Spleen (tissue), 11 donors: ENCODE measurements around the gene FN1. TPM values are rescaled to one million over a fixed set of nuclear protein-coding genes. Genes with fewer than 3 reads are reported as not detected.
"Not testable (repeated sequence)": the region's sequence is repeated elsewhere in the genome, so short reads cannot be mapped to it uniquely, and the experiment has no call there.

Source experiments
- DNase-seq: peaks from one replicate; pipeline ENCODE4 v3.0.0-alpha.2; 2020
- H3K27ac ChIP-seq, 8 donors: fragments of 200-600 bp; sonication (generic) in 7 of 8; 1 replicate in 4 of 8; 2 replicates in 4 of 8; pipeline versions ENCODE4 v1.5.0 to v1.8.0; 2016 to 2021; ENCODE audit warnings: inconsistent platforms in 4 of 8, mild to moderate bottlenecking in 4 of 8, moderate library complexity in 1 of 8
- H3K27me3 ChIP-seq, 7 donors: fragments of 200-600 bp; sonication (generic) in 6 of 7; replicated peaks in 1 of 7; 1 replicate in 4 of 7; 2 replicates in 3 of 7; pipeline versions ENCODE4 v1.5.0 to v1.8.0; 2016 to 2021; ENCODE audit warnings: inconsistent platforms in 3 of 7, mild to moderate bottlenecking in 1 of 7
- H3K36me3 ChIP-seq, 6 donors: fragments of 200-600 bp; sonication (generic) in 5 of 6; 1 replicate in 4 of 6; 2 replicates in 2 of 6; pipeline versions ENCODE4 v1.5.0 to v1.8.0; 2016 to 2021; ENCODE audit warnings: inconsistent platforms in 2 of 6
- H3K4me1 ChIP-seq, 6 donors: fragments of 200-600 bp; sonication (generic) in 5 of 6; 1 replicate in 3 of 6; 2 replicates in 3 of 6; pipeline versions ENCODE4 v1.5.0 to v1.8.0; 2016 to 2021; ENCODE audit warnings: inconsistent platforms in 3 of 6
- H3K4me3 ChIP-seq, 8 donors: fragments of 200-600 bp; sonication (generic) in 7 of 8; 1 replicate in 4 of 8; 2 replicates in 4 of 8; pipeline versions ENCODE4 v1.5.0 to v1.8.0; 2016 to 2021; ENCODE audit warnings: inconsistent platforms in 4 of 8, mild to moderate bottlenecking in 4 of 8, moderate library complexity in 2 of 8
- H3K9me3 ChIP-seq, 8 donors: fragments of 200-600 bp; sonication (generic) in 7 of 8; 1 replicate in 4 of 8; 2 replicates in 4 of 8; pipeline versions ENCODE4 v1.5.0 to v1.8.0; 2016 to 2021; ENCODE audit warnings: inconsistent platforms in 4 of 8
- POLR2A ChIP-seq, 3 donors: fragments of 450-650 bp; IDR thresholded peaks; one replicate each; pipeline ENCODE4 v1.5.1; 2017; ENCODE audit warnings: antibody characterized with exemption in 3 of 3, mild to moderate bottlenecking in 1 of 3
- POLR2AphosphoS5 ChIP-seq, 3 donors: sonication (generic); formaldehyde crosslinking; IDR thresholded peaks; one replicate each; pipeline ENCODE4 v1.5.1; 2017; ENCODE audit warnings: antibody characterized with exemption in 3 of 3
- WGBS, 5 donors: extraction: QIAGEN DNeasy Blood & Tissue Kit in 3 of 5; methylation state at CpG; one replicate each; pipeline versions ENCODE4 v1.1.5 to v1.1.7; 2013 to 2018; 5-methylcytosine and 5-hydroxymethylcytosine counted together
- intact Hi-C: fragments of 100-400 bp; cut with DNase I; formaldehyde crosslinking; loops from one replicate; pipeline ENCODE4 v1.15.0; 2023; ENCODE audit warnings: low total_unique reads
- polyA plus RNA-seq, 3 donors: library from polyadenylated mRNA; stranded (reverse); fragments of 200-250 nt; gene quantifications; one replicate each; pipeline ENCODE4 v1.2.1, GENCODE V29; 2013
- total RNA-seq, 7 donors: library from RNA; depleted of rRNA in 3 of 7; stranded (reverse); fragments of >200 nt in 3 of 7; fragmentation: NEBNext Ultra II Directional in 4 of 7; extraction: Animal tissue kit (Norgen Biotek cat#: 25700) in 4 of 7; gene quantifications; one replicate each; pipeline versions ENCODE4 v1.1.0 to v1.2.1, GENCODE V29; 2016 to 2021
- TF ChIP-seq, protein P1 (sequence below), 11 experiments: fragments of 200-600 bp in 7 of 11; fragments of 450-650 bp in 4 of 11; sonication (generic) in 4 of 11; IDR thresholded peaks in 8 of 11; conservative IDR thresholded peaks in 3 of 11; 1 replicate in 7 of 11; 2 replicates in 4 of 11; pipeline versions ENCODE4 v1.4.0 to v1.8.0; 2016 to 2021; ENCODE audit warnings: antibody characterized with exemption in 11 of 11, inconsistent platforms in 4 of 11, mild to moderate bottlenecking in 1 of 11
- donor health status: healthy with polysubstance abuse.
- donor health status: DM: no; HTN: no; CAD: no; lungs with moderate emphysema.
- donor health status: DM: no; HTN: no; CAD: no.
- donor health status: Bipolar disorder and iron deficiency.
- donor health status: healthy.
- donor health status: DM: no; HTN: no; CAD: no.
- donor health status: DM: yes; HTN: yes; CAD: no.

The FN1 gene
- total and polyA plus RNA-seq, 10 donors = 28.0 to 104 (median 35.8) TPM

DNA sequence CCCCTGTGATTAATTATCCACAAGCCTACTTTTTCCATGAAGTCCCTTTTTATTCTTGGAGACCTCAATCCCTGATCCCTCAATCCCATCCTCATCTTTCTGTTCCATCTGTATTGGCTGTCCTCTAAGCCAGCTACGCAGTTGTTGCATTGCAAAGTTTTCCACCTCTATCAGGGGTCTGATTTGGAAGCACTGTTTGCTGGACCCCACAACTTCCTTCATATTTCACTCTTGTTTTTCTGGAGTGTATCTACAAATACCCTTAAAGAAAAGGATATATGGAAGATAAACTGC, 22.4 kb downstream of the FN1 start:
- H3K4me3 ChIP-seq = no peak overlapping the region
- no peaks in the 10 kb centered on the region for H3K9me3 ChIP-seq
- H3K27ac ChIP-seq = no peak overlapping the region
- H3K36me3 ChIP-seq = no peaks in the 10 kb centered on the region
- TF ChIP-seq, protein P1, sequence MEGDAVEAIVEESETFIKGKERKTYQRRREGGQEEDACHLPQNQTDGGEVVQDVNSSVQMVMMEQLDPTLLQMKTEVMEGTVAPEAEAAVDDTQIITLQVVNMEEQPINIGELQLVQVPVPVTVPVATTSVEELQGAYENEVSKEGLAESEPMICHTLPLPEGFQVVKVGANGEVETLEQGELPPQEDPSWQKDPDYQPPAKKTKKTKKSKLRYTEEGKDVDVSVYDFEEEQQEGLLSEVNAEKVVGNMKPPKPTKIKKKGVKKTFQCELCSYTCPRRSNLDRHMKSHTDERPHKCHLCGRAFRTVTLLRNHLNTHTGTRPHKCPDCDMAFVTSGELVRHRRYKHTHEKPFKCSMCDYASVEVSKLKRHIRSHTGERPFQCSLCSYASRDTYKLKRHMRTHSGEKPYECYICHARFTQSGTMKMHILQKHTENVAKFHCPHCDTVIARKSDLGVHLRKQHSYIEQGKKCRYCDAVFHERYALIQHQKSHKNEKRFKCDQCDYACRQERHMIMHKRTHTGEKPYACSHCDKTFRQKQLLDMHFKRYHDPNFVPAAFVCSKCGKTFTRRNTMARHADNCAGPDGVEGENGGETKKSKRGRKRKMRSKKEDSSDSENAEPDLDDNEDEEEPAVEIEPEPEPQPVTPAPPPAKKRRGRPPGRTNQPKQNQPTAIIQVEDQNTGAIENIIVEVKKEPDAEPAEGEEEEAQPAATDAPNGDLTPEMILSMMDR (IDR thresholded peaks at IDR 0.05 in 8 of 11, conservative IDR thresholded peaks at IDR 0.05 in 3 of 11) = no peak
- TF ChIP-seq POLR2AphosphoS5 (IDR thresholded peaks at IDR 0.05) (no peak), POLR2A (IDR thresholded peaks at IDR 0.05) (no peak)
- H3K27me3 ChIP-seq = peaks cover 0 to 6% (median 0%) of the 10 kb centered on the region in 7 donors
- 76 to 100% (median 84%) methylated on average over 1 of the region's 1 CpG for WGBS, 5 donors
- no peak for DNase-seq
- intact Hi-C loops = no loop called here
- no peaks in the 10 kb centered on the region for H3K4me1 ChIP-seq

DNA sequence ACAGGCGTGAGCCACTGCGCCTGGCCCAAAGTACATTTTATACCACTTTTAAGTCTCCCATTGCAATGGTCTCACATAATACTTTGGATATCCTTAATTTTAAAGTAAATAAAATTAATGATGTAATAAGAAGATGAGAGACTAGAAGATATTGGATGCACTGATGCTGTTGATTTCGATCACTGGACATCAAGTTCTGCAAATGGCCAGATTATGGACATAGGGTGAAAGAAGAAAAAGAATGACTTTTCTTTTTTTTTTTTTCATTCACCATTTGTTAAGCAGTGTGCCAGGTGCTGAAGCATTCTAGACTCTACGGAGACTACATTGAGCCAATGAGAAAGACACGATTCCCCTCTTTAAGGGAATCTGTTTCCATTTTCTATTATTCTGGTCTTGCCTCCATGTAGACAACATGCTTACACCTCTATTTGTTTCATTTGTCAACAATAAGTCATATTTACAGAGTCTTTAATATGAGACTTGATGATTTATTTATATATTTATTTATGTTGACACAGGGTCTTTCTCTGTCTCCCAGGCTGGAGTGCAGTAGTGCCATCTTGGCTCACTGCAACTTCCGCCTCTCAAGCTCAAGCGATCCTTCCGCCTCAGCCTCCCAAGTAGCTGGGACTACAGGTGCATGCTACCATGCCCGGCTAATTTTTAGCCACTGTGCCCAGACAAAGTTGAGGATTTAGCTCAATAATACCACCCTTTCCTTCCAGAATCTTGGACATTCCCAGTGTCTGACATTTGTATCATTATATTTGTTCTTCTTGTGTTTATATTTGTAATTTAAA, 23.7 kb downstream of the FN1 start:
- no peak overlapping the region for H3K27ac ChIP-seq
- TF ChIP-seq POLR2AphosphoS5 (IDR thresholded peaks at IDR 0.05) = no peak
- TF ChIP-seq, protein P1 (IDR thresholded peaks at IDR 0.05 in 8 of 11, conservative IDR thresholded peaks at IDR 0.05 in 3 of 11) = no peak
- no peak for TF ChIP-seq POLR2A (IDR thresholded peaks at IDR 0.05)
- H3K9me3 ChIP-seq = no peaks in the 10 kb centered on the region
- no peak for DNase-seq
- WGBS, 5 donors = 94 to 97% (median 95%) methylated on average over 9 of the region's 9 CpGs
- H3K27me3 ChIP-seq = peaks cover 0 to 6% (median 0%) of the 10 kb centered on the region in 7 donors
- intact Hi-C loops = no loop called here
- H3K4me3 ChIP-seq = no peak overlapping the region
- H3K4me1 ChIP-seq = no peaks in the 10 kb centered on the region
- H3K36me3 ChIP-seq = no peaks in the 10 kb centered on the region

DNA sequence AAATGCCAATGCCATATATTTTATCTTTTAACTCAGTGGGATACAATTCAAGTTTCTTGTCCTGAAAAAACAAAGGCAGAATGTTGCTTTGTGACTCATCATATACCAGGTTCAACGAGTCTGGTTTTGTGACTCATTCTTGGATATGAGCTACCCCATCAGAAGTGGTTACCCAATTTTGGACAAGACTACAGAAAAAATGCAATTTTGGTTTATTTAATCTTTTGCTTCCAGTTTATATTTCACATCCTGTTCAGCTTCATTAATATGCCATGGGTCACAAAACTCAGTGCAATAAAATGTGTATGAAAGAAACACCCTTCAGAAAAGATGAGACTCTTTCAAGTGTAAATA, 25.0 kb downstream of the FN1 start:
- no peaks in the 10 kb centered on the region for H3K9me3 ChIP-seq
- no peak for DNase-seq
- TF ChIP-seq, protein P1 (IDR thresholded peaks at IDR 0.05 in 8 of 11, conservative IDR thresholded peaks at IDR 0.05 in 3 of 11) = no peak
- no peak for TF ChIP-seq POLR2A (IDR thresholded peaks at IDR 0.05)
- peaks cover 0 to 6% (median 0%) of the 10 kb centered on the region in 7 donors for H3K27me3 ChIP-seq
- 23 to 60% (median 34%) methylated on average over 1 of the region's 1 CpG for WGBS, 5 donors
- H3K27ac ChIP-seq = no peak overlapping the region
- H3K4me1 ChIP-seq = no peaks in the 10 kb centered on the region
- H3K36me3 ChIP-seq = no peaks in the 10 kb centered on the region
- H3K4me3 ChIP-seq = no peak overlapping the region
- intact Hi-C loops = no loop called here

DNA sequence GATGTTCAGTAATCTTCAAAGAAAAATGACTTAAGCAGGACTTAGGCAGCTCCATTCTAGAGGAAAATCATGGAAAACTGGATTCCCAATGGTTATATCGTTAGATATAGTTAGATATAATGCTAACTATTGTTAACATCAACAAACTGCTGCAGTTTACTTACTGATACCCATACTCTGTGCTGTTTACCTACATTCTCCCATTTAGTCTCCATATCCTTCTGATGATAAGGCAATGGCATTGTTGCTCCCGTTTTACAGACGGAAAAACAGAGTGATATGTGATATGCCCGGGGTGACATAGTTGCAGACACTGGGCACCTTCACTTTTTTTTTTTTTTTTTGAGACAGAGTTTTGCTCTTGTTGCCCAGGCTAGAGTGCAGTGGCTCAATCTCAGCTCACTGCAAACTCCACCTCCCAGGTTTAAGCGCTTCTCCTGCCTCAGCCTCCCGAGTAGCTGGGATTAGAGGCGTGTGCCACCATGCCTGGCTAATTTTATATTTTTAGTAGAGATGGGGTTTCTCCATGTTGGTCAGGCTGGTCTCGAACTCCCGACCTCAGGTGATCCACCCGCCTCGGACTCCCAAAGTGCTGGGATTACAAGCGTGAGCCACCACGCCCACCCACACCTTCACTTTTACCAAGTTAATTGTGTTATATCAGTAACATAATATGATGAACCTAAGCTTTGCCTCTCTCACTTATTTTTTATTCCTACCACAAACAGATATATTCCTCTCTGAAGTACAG, 25.5 kb downstream of the FN1 start:
- H3K36me3 ChIP-seq, DNase-seq, H3K27ac ChIP-seq, H3K4me1 ChIP-seq, H3K4me3 ChIP-seq, H3K27me3 ChIP-seq, intact Hi-C loops, H3K9me3 ChIP-seq: not testable (repeated sequence)
- 91 to 94% (median 92%) methylated on average over 13 of the region's 13 CpGs for WGBS, 5 donors
